Measurements from ENCODE around the gene SLC38A6.
A peak's percentile ranks its signal among the peaks of the same experiment; 100 is the strongest.

Gene SLC38A6

GRCh38 chr14:60999536-60999935 is 18.5 kb downstream of the SLC38A6 start:
- H3K4me3 ChIP-seq (ENCODE audit: low read depth, low read length) = no peak overlapping the region
- no peak for TF ChIP-seq CTCF (IDR thresholded peaks at IDR 0.05; ENCODE audit: low read depth, low read length)

DNA sequence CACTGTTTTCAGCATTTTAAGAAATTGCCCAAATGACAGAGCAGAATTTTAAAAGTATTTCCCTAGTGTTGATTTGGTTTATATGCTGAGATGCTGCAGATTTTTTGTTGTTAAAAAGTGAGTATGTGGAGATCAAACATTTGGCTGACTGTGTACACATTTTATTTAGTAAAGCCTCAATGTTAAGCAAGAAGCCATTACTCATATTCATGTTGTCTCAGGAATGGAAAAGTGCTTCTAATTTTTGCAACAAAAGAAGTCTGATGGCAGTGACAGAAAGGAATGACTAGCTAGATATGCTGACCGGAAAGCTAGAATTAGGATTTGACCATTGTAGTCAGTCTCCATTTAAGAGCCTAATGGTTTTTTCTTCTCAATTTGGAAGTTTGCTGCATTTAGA is 22.5 kb downstream of the SLC38A6 start:
- no peak for TF ChIP-seq CTCF (IDR thresholded peaks at IDR 0.05; ENCODE audit: low read depth, low read length)
- H3K4me3 ChIP-seq (ENCODE audit: low read depth, low read length) = no peak overlapping the region

- H3K4me3 ChIP-seq (ENCODE audit: low read depth, low read length) = no peak overlapping the region
- no peak for TF ChIP-seq CTCF (IDR thresholded peaks at IDR 0.05; ENCODE audit: low read depth, low read length)
These were observed 38.5 kb downstream of the SLC38A6 start for GRCh38 chr14:61019537-61019936.

GRCh38 chr14:61025251-61026223 is 44.5 kb downstream of the SLC38A6 start:
- H3K4me3 ChIP-seq (ENCODE audit: low read depth, low read length) = no peak overlapping the region
- TF ChIP-seq CTCF (IDR thresholded peaks at IDR 0.05; ENCODE audit: low read depth, low read length) = peak; percentile 53

- no peak overlapping the region for H3K4me3 ChIP-seq (ENCODE audit: low read depth, low read length)
- TF ChIP-seq CTCF (IDR thresholded peaks at IDR 0.05; ENCODE audit: low read depth, low read length) = no peak
These were observed 45.5 kb downstream of the SLC38A6 start for GRCh38 chr14:61026526-61026925.

GRCh38 chr14:61031026-61031425 is 50.0 kb downstream of the SLC38A6 start:
- H3K4me3 ChIP-seq (ENCODE audit: low read depth, low read length) = no peak overlapping the region
- no peak for TF ChIP-seq CTCF (IDR thresholded peaks at IDR 0.05; ENCODE audit: low read depth, low read length)

- H3K4me3 ChIP-seq (ENCODE audit: low read depth, low read length) = no peak overlapping the region
- TF ChIP-seq CTCF (IDR thresholded peaks at IDR 0.05; ENCODE audit: low read depth, low read length) = no peak
These were observed 52.0 kb downstream of the SLC38A6 start for GRCh38 chr14:61033054-61033453.
